ENCODE measurements around the gene EGF.
"Not testable (repeated sequence)": the region's sequence is repeated elsewhere in the genome, so short reads cannot be mapped to it uniquely, and the experiment has no call there.

The EGF gene

DNA sequence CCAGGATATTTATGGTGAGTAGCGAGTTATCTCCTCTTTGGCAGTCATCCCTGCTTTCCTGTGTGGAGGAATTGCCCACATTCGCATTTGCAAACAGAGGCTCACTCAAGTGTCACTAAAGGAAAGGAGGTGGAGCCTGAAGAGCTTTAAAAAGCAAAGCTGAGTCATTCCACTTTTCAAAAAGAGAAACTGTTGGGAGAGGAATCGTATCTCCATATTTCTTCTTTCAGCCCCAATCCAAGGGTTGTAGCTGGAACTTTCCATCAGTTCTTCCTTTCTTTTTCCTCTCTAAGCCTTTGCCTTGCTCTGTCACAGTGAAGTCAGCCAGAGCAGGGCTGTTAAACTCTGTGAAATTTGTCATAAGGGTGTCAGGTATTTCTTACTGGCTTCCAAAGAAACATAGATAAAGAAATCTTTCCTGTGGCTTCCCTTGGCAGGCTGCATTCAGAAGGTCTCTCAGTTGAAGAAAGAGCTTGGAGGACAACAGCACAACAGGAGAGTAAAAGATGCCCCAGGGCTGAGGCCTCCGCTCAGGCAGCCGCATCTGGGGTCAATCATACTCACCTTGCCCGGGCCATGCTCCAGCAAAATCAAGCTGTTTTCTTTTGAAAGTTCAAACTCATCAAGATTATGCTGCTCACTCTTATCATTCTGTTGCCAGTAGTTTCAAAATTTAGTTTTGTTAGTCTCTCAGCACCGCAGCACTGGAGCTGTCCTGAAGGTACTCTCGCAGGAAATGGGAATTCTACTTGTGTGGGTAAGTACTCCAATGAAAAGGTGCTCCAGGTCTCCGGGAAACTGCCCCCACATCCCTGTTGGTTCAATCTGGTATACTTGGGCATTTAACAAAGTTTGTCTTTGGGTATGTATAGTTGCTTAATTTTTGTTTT lies at the start of gene EGF:
TSS of gene EGF (plus strand) at position 178 of the 890 bp plus-strand sequence. CDS start at position 631, 453 bp downstream.
- no peak for DNase-seq

DNA sequence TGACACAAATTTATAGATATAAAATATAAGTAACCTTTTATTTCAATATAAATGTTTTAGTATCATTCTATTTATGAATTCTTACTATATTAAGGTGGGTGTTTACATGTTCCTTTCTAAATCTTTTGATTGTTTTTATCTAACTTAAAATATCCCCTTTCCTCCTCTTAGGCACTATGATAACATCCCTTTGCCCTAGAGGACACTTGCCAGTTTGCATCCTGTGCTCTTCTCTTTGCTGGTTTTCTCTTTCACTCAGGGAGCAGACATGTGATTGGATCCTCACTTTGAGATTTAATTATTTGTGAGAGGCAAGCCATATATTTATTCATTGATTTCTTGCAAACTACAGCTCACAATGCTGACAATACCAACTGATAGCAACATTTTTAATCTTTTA lies 48.5 kb upstream of the EGF start:
- no peak for DNase-seq

DNA sequence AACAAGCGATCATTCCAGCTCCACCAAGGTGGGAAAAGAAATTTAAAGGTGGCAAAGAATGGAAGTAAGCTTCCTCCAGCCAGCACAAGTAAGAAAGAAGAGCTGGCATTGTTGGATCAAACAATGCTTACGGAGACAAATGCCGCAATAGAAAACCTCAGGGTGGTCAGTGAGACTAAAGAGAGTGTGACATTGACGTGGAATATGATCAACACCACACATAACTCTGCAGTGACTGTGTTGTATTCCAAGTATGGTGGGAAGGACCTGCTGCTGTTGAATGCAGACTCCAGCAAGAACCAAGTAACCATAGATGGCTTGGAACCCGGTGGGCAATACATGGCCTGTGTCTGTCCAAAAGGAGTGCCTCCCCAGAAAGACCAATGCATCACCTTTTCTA lies 42.6 kb upstream of the EGF start:
- DNase-seq = no peak

DNA sequence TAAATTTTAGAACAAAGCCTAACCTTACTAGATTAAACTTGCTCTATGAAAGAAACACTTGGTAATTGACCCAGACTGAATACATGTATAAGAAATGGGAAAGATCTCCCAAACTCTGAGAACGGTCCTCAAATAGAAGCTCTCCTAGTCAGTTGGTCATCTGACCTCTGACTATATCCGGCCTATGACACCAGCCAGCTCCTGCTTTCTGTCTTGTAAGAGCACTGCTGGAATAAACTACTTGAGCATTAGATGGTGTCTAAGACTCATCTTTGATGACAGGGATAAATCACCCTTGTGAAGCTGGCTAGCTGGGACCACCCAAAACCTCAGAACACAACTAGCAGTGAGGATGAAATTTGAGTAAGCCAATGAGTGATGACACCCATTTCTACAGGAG lies 40.6 kb upstream of the EGF start:
- no peak for DNase-seq

DNA sequence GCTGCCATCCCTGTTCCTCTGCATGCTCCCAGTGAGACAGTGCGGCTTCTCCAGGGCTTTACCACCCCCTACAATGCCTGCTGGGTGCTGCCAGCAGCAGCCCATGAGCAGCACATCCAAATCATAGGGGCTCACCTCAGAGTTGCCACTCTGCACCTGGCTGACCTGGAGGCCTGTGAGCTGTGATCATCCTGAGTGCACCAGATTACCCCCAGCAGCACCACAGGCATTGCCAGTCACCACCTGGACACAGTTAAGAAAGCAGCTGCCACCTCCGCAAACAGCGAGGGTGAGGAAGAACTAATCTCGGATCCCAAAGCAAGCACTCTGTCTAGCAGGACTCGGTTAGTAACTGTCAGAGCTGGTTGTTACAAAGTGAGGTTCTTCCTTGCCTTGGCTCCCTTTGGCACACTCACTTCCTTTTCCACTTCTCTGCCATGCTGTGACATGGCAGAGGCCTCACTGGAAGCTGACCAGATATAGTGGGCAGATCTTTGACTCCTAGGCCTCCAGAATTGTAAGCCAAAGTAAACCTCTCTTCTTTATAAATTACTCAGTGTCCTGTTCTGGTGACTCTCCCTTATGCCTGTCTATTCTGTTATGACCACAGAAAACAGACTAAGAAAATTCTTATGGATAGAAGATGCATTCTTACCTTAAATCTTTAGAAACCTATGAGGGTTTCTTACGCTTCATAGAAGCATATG lies 39.6 kb upstream of the EGF start:
- DNase-seq = no peak

DNA sequence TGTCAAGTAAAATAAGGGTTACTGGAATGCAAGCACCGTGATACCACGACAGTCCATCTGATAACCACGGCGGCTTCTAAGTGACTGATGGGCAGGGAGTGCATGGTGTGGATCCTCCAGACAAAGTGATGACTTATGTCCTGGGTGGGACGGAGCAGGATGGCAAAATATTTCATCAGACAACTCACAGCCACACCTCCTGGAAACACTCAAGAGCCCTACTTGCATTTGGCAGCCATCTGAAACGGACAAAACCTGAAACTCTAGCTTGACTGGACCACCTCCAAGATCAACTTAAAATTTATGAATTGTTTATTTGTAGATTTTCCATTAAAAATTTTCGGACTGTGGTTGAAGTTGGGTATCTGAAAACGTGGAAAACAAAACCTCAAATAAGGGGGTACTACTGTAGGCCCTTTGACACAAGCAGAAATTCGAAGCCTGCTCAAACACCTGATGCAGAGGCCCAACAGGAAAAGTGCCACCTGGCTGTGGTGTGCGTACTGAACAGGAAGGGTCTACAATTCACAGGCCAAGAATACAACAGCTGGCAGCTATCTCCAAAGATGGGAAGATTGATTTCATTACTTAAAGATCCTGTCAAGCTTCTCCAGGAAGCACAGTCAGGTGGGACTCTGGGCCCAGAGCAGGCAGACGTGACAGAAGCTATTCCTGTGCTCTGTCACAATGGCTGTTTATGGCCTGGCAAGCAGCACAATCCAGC lies 38.7 kb upstream of the EGF start:
- DNase-seq = no peak

DNA sequence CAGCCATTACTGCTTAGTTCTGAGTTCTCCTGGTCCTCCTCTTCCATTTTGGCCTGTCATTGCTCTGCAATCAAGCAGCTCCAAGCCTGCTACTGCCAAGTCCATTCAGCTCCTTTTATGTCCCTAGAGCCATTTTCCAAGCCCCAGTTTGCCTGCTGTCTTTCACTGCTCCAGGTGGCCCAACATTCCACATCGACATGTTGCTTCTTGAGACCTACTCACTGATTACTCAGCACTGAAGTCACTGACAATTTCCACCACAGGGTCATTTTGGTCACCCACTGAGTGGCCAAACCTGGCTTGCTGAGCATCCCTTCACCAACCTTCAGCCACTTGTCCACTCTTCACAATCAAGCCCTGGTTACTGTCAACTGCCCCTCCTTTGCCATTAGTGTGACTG lies 37.6 kb upstream of the EGF start:
- no peak for DNase-seq

DNA sequence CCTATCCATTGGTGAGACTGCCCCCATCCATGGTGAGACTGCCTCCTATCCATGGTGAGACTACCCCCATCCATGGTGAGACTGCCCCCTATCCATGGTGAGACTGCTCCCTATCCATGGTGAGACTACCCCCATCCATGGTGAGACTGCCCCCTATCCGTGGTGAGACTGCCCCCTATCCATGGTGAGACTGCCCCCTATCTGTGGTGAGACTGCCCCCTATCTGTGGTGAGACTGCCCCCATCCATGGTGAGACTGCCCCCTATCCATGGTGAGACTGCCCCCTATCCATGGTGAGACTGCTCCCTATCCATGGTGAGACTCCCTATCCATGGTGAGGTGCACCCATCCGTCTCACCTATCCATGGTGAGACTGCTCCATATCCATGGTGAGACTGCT lies 37.1 kb upstream of the EGF start:
- DNase-seq = not testable (repeated sequence)

DNA sequence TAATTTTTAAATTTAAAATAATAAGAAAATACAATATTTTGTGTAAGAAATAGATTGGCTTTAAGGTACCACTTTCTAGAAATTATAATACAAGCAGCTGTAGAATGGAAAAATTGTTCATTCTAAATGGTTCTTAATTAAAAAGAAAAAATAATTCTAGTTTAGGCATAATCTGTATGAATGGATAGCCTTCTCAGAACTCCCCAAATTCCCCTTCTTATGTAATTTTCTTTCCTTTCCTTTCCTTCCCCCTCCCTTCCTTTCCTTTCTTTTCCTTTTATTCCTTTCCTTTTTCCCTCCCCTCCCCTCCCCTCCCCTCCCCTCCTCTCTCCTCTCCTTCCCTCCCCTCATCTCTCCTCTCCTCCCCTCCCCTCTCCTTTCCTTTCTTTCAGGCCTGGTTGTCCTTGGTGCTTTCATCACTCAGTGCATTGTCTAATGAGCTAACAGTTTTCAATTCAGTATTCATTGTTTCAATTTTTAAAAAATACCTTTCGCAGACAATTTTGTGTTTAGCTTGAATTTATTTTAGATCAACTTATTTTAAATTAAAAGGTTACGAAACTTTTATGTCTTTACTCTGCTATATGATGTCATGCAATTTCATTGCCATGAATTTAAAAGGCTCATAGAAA lies 35.9 kb upstream of the EGF start:
- DNase-seq = no peak

DNA sequence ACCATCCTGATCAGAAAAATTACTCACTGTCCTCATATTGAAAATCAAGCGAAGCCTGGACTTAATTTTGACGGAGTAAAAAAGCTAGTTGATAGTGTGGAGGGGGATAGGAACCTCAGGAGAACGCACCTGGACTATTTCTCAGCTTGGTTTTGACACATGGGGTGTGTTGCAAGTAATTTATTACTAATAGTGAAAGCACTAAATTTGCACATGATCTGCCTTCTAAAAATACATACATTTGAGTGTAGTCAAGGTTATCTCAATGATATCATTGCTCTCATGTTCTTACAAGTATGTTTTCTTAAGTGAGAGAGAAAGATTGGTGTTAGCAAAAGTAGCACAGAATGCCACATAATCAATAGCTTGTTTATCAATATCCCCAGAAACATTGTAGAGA lies 35.3 kb upstream of the EGF start:
- DNase-seq = no peak

DNA sequence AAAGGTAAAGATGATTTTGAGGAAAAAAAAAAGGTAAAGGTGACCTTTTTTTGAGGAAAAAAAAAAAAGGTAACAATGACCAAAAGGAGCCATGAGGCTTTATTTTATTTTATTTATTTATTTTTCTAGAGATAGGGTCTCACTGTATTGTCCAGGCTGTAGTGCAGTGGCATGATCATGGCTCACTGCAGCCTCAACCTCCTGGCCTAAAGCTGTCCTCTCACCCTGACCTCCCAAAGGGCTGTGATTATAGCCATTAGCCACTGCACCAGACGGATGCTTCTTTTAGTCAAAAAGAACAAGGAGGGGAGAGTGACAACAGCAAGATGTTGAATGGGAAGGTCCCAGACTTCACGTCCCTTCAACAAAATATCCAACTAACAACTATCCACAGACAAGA lies 34.3 kb upstream of the EGF start:
- no peak for DNase-seq

DNA sequence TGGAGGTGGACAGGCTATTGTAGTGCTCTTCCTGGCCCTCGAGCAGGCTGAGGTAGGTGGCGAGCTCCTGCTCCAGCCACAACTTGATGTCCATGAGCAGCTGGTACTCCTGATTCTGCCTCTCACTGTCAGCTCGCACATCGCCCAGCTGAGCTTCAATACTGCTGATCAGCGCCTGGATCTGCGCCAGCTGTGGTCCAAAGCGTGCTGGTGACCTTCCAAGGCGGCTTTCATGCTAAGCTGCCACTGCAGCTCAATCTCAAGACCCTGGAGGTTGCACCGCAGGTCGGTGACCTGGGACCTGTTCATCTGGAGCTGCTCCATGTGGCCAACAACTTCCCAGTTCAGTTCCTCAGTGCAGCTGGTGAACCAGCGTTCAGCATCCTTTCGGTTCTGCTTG lies 33.6 kb upstream of the EGF start:
- no peak for DNase-seq

DNA sequence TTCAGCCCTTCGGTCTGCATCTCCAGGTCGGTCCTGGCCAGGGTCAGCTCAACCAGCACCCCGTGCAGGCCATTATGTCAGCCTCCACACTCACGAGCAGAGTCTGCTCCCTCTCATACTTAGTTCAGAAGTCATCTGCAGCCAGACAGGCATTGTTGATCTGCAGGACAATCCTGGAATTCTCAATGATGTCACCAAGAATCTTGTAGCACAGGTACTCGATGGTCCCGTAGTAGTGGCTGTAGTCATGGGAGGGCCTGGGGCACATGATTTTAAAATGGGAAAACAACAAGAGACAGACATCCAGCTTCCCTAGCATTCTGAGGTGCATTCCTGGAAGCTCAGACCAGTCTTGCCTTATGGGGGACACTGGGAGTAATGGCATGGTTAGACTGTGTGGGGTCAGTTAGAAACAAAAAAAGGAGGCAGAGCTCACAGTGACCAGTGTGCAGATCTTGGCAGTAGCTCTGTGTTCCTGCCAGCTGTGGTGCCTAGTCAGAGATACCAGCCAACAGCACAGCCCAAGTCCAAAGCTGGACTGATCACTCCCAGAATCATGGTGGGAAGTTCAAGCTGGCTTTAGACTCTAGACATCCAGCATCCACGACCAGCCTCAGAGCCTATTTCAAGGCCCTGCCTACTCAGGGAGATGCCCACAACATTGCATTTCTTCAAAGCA lies 32.9 kb upstream of the EGF start:
- DNase-seq = no peak

DNA sequence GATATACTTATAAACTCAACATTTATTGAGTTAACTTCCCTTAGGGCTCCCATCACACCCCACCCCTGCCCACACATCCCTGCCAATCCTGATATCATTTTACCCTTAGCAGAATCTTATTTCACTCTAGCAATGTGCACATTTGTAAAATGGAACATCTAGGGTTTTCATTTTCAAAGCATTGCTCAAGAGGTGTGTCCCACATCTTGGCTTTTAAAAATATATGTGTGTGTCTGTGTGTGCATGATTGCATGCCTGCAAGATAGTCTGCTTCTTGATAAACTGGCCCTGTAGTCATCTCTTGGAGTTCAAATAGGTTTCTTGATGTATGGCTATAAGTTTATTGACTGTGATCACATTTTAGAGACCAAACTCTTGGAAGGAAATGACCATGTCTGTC lies 26.4 kb upstream of the EGF start:
- DNase-seq = no peak

DNA sequence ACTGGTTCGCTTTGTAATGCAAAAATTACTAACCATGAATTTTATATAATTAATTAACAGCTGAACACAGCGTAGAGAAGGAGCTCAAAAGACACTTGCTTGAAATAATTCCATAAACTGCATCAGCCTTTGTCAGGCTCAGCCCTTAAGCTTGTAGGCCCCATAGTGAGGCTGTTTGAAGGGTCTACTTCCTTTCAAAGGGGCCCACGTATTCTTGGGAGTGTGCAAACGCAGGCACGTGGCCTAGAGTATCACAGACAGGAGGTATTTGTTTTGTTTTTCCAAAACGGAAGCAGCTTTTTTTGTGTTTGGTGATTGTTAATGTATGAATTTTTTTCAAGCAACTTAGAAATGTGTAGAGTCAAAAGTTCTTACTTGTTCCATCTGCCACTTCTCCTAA lies 25.6 kb upstream of the EGF start:
- DNase-seq = no peak

DNA sequence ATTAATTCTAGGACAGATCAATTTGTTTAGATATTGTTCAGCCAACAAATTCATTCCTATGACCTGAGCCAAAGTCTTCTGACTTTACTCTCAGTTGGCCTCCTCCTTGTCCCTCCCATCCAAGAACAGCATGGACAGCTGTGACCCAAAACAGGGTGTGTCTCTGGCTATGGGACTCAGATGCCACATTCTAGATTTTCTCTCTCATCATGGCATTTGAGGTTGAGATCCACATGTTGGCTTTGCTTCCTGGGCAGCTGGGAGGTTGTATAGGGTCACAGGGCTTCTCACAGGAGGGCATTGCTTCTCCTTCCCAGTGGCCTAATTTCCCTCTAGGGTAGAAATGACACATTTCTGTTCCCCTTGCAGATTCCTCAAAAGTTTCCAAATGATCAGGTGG lies 22.6 kb upstream of the EGF start:
- DNase-seq = no peak

DNA sequence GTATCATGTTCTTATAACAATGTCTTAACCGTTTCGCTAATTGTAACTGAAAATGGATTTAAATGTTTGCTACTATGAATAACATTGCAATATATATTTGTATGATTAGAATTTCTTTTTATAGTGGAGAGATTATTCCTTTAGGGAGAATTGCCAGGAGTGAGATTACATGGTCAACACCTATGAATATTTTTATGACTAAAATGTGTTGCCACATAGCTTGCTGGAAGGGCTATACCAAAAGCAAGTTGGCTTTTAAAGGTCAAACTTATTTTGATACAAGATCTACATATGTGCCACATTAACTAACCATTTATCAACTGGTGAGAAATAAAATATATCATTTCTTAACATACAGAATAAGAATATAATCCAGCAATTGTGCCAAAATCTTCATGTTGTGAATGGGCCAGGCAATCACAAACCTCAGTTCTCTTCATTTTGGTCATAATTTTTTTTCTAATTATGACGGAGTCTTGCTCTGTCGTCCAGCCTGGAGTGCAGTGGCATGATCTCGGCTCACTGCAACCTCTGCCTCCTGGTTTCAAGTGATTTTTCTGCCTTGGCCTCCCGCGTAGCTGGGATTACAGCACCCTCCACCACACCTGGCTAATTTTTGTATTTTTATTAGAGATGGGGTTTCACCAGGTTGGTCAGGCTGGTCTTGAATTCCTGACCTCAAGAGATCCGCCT lies 10.0 kb upstream of the EGF start:
- DNase-seq = no peak

DNA sequence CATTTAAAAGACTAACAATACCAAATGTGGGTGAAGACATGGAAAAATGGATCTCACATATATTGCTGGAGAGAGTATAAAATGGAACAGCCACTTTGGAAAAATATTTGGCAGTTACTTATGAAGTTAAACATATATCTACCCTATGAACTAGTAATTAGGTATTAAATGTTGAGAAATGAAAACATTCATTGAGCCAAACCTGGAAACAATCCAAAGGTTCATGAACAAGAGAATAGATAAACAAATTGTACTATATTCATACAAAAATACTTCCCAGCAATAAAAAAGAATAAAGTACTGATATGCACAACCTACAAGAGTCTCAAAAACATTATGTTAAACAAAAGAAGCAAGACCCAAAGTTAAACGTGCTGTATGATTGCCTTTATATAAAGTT lies 4.0 kb upstream of the EGF start:
- no peak for DNase-seq

DNA sequence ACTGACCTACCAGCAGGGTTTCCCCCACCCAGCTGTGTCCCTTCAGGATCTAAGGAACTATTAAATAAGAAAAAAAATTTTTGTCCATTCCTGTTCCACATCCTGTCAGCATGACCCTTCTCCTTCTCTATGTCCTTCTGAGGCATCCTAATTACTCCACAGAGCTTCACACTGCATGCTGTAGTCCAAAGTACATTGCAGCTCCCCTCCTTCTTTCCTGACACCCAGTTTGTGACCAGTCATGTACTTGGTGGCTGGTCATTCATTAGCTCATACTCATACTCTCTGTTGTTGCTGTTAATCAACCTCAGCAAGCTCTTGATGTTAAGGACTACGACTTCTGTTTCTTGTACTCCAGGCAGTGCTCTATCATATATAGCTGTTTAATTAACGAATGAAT lies 2.4 kb upstream of the EGF start:
- DNase-seq = no peak

DNA sequence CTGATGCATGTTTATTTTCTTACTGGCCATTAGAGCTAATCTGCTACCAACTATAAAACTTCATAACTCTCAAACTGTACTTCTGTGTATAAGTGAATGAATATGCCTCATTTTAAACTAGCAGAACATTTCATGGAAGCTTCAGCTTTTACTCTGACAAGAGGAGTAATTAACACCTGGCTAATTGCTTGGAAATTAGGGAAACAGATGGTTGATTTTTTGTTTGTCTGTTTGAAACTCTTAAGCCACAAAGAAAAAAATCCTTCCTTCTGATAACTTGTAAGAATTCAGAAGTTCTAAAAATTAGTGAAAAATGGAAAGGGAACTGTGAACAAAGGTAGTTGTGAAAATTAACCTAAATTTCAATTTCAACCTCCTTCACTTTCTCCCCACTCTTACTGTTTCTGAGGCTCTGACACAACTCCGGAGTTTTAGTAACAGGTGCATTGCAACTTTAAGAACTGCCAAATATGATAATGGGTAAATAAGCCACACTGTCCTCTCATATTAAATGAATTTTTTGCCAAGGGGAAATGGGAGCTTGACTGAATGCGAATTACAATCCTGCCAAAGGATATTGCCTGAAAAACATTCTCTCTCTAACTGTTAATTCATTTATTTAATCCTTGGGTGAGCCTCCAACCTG lies 1.0 kb downstream of the EGF start:
- DNase-seq = no peak

DNA sequence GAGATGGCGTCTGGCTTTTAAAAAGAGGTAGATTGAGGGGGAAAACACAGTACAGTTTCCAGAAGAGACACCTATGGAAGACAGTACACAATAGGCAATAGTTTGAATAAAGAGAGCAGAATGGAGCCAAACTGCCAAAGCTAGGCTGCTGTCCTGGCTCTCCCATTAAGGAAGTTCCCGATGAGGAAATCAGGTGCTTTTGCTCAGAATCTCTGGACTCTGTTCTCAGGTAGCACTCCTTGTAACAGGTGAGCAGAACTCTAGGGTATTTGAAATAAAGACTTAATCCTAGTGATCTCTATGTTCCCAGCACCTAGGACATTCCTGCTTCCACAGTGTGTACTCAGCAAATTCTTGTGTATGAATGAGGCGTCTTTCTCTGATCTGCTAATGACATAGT lies 1.6 kb downstream of the EGF start:
- no peak for DNase-seq

All from bone marrow (tissue), 2 donors.